Measurements from ENCODE around the gene UBAC1.
A peak's percentile ranks its signal among the peaks of the same experiment; 100 is the strongest.

UBAC1 gene

DNA sequence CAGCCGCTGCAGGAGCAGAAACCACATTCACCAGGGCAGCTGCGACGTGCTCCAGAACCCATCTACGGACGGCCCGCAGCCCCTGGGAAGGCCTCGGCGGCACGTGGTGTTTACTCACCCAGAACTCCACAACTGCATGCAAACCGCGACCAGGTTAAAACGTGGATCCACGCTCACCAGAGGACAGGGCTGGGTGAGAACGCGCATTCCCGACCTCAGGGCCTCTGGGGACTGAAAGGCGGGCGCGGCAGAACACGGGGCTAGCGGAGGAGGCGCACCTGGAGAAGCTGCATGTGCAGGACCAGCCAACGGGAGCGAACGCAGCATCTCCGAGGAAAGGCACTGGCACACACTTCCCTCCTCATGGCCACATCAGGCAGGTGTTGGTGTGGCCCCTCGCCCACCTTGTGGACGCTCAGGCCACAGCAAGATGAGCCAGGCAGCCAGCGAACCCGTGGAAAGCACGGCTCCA lies 29.8 kb downstream of the UBAC1 start:
- POLR2A ChIA-PET, result no interaction called here
- H3K27ac ChIP-seq (ENCODE audit: extremely low read depth, low read depth, low read length), result no peak overlapping the region
- CTCF ChIA-PET, result interaction anchor here (0.6 to 1.0 kb wide), 2 partner anchors 148 to 207 kb away, joined by 3 to 4 read pairs; no protein-coding TSS in a partner anchor

DNA sequence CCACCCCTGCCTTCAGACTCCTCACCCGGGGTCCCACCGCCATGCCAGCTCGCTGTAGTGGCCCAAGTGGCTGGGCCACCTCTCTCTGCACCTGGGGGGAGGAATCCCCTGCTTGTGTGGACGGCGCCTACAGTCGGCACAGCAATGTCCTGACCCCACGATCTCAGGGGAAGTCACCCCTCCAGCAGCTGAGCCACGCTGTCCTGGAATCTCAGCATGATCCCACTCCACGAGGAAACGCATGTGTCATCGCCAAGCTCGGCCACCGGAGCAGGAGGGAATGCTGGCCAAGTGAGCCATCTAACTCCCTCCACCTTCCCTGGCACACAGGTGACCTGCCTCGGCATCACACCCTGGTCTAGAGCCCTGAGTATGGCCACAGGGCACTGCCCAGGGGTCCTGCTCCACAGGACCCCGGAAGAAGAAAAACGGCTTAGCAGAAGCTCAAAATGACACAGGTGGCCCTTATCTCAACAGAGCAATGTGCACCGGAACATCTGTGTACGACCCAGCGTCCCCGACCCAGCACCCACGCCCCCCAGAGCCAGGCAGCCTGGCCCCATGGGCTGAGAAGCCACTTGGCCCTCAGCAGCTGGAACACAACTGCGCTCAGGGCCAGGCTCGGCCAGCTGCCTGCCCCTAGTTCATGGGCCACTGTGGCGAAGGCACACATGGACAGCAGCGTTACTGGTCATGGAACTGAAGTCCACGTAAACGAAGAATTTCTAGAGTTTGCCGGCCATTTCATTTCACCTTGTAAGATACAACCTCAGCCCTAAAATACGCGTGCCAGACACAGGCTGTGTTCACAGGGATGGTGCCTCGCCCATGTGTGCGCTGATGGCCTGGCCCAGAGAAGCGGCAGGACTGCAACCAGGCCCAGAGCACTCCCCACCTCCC lies 30.5 kb downstream of the UBAC1 start:
- ChIA-PET POLR2A (no interaction called here), CTCF (interaction anchor here (0.6 to 1.0 kb wide), 2 partner anchors 147 to 208 kb away, joined by 3 to 4 read pairs; no protein-coding TSS in a partner anchor)
- Histone ChIP-seq H3K4me3 (ENCODE audit: low read depth, low read length) (no peak overlapping the region), H3K36me3 (ENCODE audit: control insufficient read depth in 2 of 2, insufficient read depth in 1 of 2, low read length in 2 of 2) (peaks cover 5 to 46% of the 10 kb centered on the region in 2 experiments; a peak in 2 of 3 replicates), H3K9me3 (ENCODE audit: control insufficient read depth, insufficient read depth, low read depth, low read length) (no peaks in the 10 kb centered on the region), H3K4me1 (ENCODE audit: control insufficient read depth, insufficient read depth, low read length) (no peaks in the 10 kb centered on the region), H3K27ac (ENCODE audit: extremely low read depth, low read depth, low read length) (no peak overlapping the region)
- TF ChIP-seq ZNF266 (tag by site-specific recombination; IDR thresholded peaks at IDR 0.05; ENCODE audit: low read depth), result no peak
- TF ChIP-seq, protein P1, sequence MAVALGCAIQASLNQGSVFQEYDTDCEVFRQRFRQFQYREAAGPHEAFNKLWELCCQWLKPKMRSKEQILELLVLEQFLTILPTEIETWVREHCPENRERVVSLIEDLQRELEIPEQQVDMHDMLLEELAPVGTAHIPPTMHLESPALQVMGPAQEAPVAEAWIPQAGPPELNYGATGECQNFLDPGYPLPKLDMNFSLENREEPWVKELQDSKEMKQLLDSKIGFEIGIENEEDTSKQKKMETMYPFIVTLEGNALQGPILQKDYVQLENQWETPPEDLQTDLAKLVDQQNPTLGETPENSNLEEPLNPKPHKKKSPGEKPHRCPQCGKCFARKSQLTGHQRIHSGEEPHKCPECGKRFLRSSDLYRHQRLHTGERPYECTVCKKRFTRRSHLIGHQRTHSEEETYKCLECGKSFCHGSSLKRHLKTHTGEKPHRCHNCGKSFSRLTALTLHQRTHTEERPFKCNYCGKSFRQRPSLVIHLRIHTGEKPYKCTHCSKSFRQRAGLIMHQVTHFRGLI (tag by site-specific recombination; IDR thresholded peaks at IDR 0.05), result no peak
- TF ChIP-seq, protein P2, sequence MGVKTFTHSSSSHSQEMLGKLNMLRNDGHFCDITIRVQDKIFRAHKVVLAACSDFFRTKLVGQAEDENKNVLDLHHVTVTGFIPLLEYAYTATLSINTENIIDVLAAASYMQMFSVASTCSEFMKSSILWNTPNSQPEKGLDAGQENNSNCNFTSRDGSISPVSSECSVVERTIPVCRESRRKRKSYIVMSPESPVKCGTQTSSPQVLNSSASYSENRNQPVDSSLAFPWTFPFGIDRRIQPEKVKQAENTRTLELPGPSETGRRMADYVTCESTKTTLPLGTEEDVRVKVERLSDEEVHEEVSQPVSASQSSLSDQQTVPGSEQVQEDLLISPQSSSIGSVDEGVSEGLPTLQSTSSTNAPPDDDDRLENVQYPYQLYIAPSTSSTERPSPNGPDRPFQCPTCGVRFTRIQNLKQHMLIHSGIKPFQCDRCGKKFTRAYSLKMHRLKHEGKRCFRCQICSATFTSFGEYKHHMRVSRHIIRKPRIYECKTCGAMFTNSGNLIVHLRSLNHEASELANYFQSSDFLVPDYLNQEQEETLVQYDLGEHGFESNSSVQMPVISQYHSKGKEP (tag by site-specific recombination; IDR thresholded peaks at IDR 0.05), result no peak
- TF ChIP-seq SP7 (tag by site-specific recombination; IDR thresholded peaks at IDR 0.05), result no peak
- TF ChIP-seq, protein P3, sequence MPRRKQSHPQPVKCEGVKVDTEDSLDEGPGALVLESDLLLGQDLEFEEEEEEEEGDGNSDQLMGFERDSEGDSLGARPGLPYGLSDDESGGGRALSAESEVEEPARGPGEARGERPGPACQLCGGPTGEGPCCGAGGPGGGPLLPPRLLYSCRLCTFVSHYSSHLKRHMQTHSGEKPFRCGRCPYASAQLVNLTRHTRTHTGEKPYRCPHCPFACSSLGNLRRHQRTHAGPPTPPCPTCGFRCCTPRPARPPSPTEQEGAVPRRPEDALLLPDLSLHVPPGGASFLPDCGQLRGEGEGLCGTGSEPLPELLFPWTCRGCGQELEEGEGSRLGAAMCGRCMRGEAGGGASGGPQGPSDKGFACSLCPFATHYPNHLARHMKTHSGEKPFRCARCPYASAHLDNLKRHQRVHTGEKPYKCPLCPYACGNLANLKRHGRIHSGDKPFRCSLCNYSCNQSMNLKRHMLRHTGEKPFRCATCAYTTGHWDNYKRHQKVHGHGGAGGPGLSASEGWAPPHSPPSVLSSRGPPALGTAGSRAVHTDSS (tag by site-specific recombination; IDR thresholded peaks at IDR 0.05), result no peak
- no peak for TF ChIP-seq ZNF404 (tag by site-specific recombination; IDR thresholded peaks at IDR 0.05)
- TF ChIP-seq, protein P4, sequence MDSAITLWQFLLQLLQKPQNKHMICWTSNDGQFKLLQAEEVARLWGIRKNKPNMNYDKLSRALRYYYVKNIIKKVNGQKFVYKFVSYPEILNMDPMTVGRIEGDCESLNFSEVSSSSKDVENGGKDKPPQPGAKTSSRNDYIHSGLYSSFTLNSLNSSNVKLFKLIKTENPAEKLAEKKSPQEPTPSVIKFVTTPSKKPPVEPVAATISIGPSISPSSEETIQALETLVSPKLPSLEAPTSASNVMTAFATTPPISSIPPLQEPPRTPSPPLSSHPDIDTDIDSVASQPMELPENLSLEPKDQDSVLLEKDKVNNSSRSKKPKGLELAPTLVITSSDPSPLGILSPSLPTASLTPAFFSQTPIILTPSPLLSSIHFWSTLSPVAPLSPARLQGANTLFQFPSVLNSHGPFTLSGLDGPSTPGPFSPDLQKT (IDR thresholded peaks at IDR 0.05; ENCODE audit: borderline replicate concordance, low read depth, low read length), result no peak
- no peak for TF ChIP-seq RBAK (tag by site-specific recombination; IDR thresholded peaks at IDR 0.05)
- no peak for TF ChIP-seq ZNF426 (tag by site-specific recombination; IDR thresholded peaks at IDR 0.05)
- TF ChIP-seq, protein P5, sequence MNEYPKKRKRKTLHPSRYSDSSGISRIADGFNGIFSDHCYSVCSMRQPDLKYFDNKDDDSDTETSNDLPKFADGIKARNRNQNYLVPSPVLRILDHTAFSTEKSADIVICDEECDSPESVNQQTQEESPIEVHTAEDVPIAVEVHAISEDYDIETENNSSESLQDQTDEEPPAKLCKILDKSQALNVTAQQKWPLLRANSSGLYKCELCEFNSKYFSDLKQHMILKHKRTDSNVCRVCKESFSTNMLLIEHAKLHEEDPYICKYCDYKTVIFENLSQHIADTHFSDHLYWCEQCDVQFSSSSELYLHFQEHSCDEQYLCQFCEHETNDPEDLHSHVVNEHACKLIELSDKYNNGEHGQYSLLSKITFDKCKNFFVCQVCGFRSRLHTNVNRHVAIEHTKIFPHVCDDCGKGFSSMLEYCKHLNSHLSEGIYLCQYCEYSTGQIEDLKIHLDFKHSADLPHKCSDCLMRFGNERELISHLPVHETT (tag by site-specific recombination; IDR thresholded peaks at IDR 0.05), result no peak
- TF ChIP-seq ZNF473 (tag by site-specific recombination; IDR thresholded peaks at IDR 0.05), result no peak
- no peak for TF ChIP-seq ZNF658 (tag by site-specific recombination; IDR thresholded peaks at IDR 0.05)
- TF ChIP-seq ZNF23 (tag by site-specific recombination; IDR thresholded peaks at IDR 0.05; ENCODE audit: borderline replicate concordance), result no peak
- TF ChIP-seq, protein P6, sequence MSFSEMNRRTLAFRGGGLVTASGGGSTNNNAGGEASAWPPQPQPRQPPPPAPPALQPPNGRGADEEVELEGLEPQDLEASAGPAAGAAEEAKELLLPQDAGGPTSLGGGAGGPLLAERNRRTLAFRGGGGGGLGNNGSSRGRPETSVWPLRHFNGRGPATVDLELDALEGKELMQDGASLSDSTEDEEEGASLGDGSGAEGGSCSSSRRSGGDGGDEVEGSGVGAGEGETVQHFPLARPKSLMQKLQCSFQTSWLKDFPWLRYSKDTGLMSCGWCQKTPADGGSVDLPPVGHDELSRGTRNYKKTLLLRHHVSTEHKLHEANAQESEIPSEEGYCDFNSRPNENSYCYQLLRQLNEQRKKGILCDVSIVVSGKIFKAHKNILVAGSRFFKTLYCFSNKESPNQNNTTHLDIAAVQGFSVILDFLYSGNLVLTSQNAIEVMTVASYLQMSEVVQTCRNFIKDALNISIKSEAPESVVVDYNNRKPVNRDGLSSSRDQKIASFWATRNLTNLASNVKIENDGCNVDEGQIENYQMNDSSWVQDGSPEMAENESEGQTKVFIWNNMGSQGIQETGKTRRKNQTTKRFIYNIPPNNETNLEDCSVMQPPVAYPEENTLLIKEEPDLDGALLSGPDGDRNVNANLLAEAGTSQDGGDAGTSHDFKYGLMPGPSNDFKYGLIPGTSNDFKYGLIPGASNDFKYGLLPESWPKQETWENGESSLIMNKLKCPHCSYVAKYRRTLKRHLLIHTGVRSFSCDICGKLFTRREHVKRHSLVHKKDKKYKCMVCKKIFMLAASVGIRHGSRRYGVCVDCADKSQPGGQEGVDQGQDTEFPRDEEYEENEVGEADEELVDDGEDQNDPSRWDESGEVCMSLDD (tag by site-specific recombination; IDR thresholded peaks at IDR 0.05), result no peak

More for the DNA sequence above, 29.8 kb downstream of the UBAC1 start:
- Histone ChIP-seq H3K9me3 (ENCODE audit: control insufficient read depth, insufficient read depth, low read depth, low read length) (no peaks in the 10 kb centered on the region), H3K4me3 (ENCODE audit: low read depth, low read length) (no peak overlapping the region), H3K4me1 (ENCODE audit: control insufficient read depth, insufficient read depth, low read length) (no peaks in the 10 kb centered on the region), H3K36me3 (ENCODE audit: control insufficient read depth in 2 of 2, insufficient read depth in 1 of 2, low read length in 2 of 2) (peaks cover 6 to 51% of the 10 kb centered on the region in 2 experiments; a peak in 2 of 3 replicates)
- TF ChIP-seq ZNF311 (tag by site-specific recombination; IDR thresholded peaks at IDR 0.05; ENCODE audit: borderline replicate concordance) (no peak), ZNF600 (tag by site-specific recombination; IDR thresholded peaks at IDR 0.05) (peak; percentile 58)
